Common myeloid progenitor, CD34-positive (primary cell): ENCODE results near the gene CADPS2.

Source experiments
- CTCF ChIA-PET: fragments of 350-600 bp; sonication (Branson Sonifier 250); formaldehyde crosslinking; loops from one replicate; lab custom pipeline; 2021; ENCODE audit warnings: antibody characterized with exemption; lab: Charles Lee
- POLR2A ChIA-PET: fragments of 350-600 bp; sonication (Branson Sonifier 250); formaldehyde crosslinking; loops from one replicate; lab custom pipeline; 2021; ENCODE audit warnings: antibody characterized with exemption; lab: Charles Lee
- DNase-seq, 3 donors: peaks; one replicate each; pipeline versions ENCODE4 v3.0.0 to v3.0.0-alpha.2; 2013
- H3K27ac ChIP-seq, 2 experiments: 1 replicate in 1 of 2; 2 replicates in 1 of 2; pipeline ENCODE4 v1.7.0; 2013; ENCODE audit warnings: inconsistent platforms in 2 of 2, low read length in 2 of 2, mild to moderate bottlenecking in 2 of 2, low read depth in 1 of 2, moderate library complexity in 1 of 2; ENCODE audit not compliant: severe bottlenecking in 2 of 2, insufficient read depth in 1 of 2, poor library complexity in 1 of 2
- H3K27me3 ChIP-seq, 5 experiments: replicated peaks in 2 of 5; 1 replicate in 3 of 5; 2 replicates in 2 of 5; pipeline versions ENCODE4 v1.6.1 to v1.7.0; 2013; ENCODE audit warnings: low read length in 4 of 5, mild to moderate bottlenecking in 2 of 5, moderate library complexity in 2 of 5, inconsistent platforms in 1 of 5; ENCODE audit not compliant: insufficient read depth in 5 of 5, control insufficient read depth in 4 of 5
- H3K36me3 ChIP-seq, 4 experiments: 1 replicate in 2 of 4; 2 replicates in 2 of 4; pipeline versions ENCODE4 v1.6.1 to v1.7.0; 2013; ENCODE audit warnings: low read length in 3 of 4, control low read depth in 1 of 4, mild to moderate bottlenecking in 1 of 4; ENCODE audit not compliant: control insufficient read depth in 4 of 4, insufficient read depth in 4 of 4
- H3K4me1 ChIP-seq, 4 experiments: 1 replicate in 3 of 4; 2 replicates in 1 of 4; pipeline versions ENCODE4 v1.6.1 to v1.7.1; 2013; ENCODE audit warnings: low read length in 3 of 4, mild to moderate bottlenecking in 3 of 4, control low read depth in 1 of 4, inconsistent platforms in 1 of 4, moderate library complexity in 1 of 4; ENCODE audit not compliant: control insufficient read depth in 4 of 4, insufficient read depth in 4 of 4; ENCODE audit errors: control extremely low read depth in 1 of 4
- H3K4me3 ChIP-seq, 7 experiments: 1 replicate in 4 of 7; 2 replicates in 3 of 7; pipeline versions ENCODE4 v1.5.1 to v1.7.0; 2013; ENCODE audit warnings: mild to moderate bottlenecking in 7 of 7, low read length in 6 of 7, moderate library complexity in 6 of 7, inconsistent platforms in 2 of 7, low read depth in 2 of 7, control low read depth in 1 of 7; ENCODE audit not compliant: insufficient read depth in 4 of 7, control insufficient read depth in 1 of 7; ENCODE audit errors: extremely low read depth in 1 of 7
- H3K9me3 ChIP-seq, 5 experiments: 1 replicate in 4 of 5; 2 replicates in 1 of 5; pipeline versions ENCODE4 v1.6.1 to v1.7.1; 2013; ENCODE audit warnings: low read length in 4 of 5, mild to moderate bottlenecking in 2 of 5, inconsistent platforms in 1 of 5, low read depth in 1 of 5, moderate library complexity in 1 of 5; ENCODE audit not compliant: control insufficient read depth in 4 of 5, insufficient read depth in 2 of 5; ENCODE audit errors: control extremely low read depth in 1 of 5
- WGBS: methylation state at CpG from one replicate; pipeline ENCODE4 v1.1.5; 2013; ENCODE audit not compliant: insufficient coverage; 5-methylcytosine and 5-hydroxymethylcytosine counted together

CADPS2 gene

DNA sequence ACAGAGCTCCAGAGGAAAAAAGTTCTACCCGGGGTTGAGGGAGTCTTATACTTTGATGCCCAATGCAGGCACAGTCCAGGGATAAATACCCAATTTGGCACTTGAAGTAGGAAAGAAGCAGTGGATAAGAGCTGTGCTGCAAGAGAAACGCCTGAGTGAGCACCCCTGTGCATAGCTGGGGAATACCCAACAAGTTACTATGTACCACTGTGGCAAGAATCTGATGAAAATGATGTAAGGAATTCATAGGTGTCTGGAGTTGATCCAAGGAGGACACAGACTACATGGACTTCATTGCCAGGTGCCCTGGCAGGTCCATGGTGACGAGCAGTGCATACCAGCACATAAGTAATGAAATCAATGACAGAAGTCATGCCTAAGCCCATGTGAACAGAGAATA is 398.0 kb downstream of the CADPS2 start:
- 94% methylated on average over 3 of the region's 3 CpGs for WGBS
- ChIA-PET POLR2A (no interaction called here), CTCF (no interaction called here)
- no peak overlapping the region for H3K4me3 ChIP-seq
- no peaks in the 10 kb centered on the region for H3K4me1 ChIP-seq
- no peak overlapping the region for H3K27ac ChIP-seq
- no peak for DNase-seq
- H3K9me3 ChIP-seq: no peaks in the 10 kb centered on the region
- no peaks in the 10 kb centered on the region for H3K27me3 ChIP-seq
- no peaks in the 10 kb centered on the region for H3K36me3 ChIP-seq

DNA sequence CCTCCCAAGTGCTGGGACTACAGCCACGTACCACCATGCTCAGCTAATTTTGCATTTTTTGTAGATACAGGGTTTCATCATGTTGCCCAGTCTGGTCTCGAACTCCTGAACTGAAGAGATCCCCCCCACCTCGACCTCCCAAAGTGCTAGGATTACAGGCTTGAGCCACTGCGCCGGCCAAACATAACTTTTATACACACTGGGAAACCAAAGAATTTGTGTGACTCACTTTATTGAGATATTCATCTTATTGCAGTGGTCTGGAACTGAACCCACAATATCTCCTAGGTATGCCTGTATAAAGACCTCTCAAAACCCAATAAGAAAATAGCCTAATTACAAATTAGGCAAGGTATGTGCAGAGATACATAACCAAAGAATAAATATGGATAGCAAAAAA is 399.1 kb downstream of the CADPS2 start:
- ChIA-PET CTCF (no interaction called here), POLR2A (no interaction called here)
- Histone ChIP-seq H3K27me3 (no peaks in the 10 kb centered on the region), H3K36me3 (no peaks in the 10 kb centered on the region), H3K27ac (no peak overlapping the region), H3K9me3 (no peaks in the 10 kb centered on the region), H3K4me1 (no peaks in the 10 kb centered on the region), H3K4me3 (no peak overlapping the region)
- DNase-seq: no peak
- WGBS: 100% methylated on average over 1 of the region's 5 CpGs

DNA sequence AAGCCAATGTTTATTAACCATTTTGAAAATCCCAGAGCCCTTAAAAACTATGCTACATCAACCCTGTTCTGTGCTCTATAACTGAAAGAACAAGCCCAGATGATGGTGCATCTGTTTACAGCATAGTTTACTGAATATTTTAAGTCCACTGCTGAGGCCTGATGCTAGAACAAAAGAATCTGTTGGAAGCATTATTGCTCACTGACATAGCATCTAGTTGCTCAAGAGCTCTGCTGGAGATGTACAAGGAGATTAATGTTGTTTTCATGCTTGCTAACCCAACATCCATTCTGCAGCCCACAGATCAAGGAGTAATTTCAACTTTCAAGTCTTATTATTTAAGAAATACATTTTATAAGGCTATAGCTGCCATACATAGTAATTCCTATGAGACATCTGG is 400.4 kb downstream of the CADPS2 start:
- H3K27me3 ChIP-seq: no peaks in the 10 kb centered on the region
- ChIA-PET POLR2A (no interaction called here), CTCF (no interaction called here)
- no peaks in the 10 kb centered on the region for H3K4me1 ChIP-seq
- H3K27ac ChIP-seq: no peak overlapping the region
- H3K4me3 ChIP-seq: no peak overlapping the region
- DNase-seq: no peak
- H3K36me3 ChIP-seq: no peaks in the 10 kb centered on the region
- no peaks in the 10 kb centered on the region for H3K9me3 ChIP-seq

DNA sequence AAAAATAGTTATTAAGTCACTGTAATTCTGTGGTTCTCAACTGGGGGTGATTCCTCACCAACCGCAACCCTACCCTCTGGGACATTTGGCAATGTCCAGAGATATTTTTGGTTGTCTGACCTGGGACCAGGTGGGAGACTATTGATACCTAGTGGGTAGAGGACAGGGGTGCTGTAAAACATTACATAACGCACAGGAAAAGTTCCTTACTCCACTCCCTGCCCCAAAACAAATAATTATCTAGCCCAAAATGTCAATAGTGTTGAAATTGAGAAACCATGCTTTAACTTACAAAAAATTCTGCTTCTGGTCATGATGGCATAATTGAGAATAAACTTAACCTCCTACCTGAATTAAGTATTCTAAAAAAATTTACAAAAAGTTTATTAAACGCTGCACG is 404.0 kb downstream of the CADPS2 start:
- WGBS: 94% methylated on average over 2 of the region's 4 CpGs
- no peaks in the 10 kb centered on the region for H3K36me3 ChIP-seq
- H3K27me3 ChIP-seq: no peaks in the 10 kb centered on the region
- no peaks in the 10 kb centered on the region for H3K4me1 ChIP-seq
- H3K27ac ChIP-seq: no peak overlapping the region
- H3K4me3 ChIP-seq: no peak overlapping the region
- no peaks in the 10 kb centered on the region for H3K9me3 ChIP-seq
- ChIA-PET CTCF (no interaction called here), POLR2A (no interaction called here)
- DNase-seq: no peak

DNA sequence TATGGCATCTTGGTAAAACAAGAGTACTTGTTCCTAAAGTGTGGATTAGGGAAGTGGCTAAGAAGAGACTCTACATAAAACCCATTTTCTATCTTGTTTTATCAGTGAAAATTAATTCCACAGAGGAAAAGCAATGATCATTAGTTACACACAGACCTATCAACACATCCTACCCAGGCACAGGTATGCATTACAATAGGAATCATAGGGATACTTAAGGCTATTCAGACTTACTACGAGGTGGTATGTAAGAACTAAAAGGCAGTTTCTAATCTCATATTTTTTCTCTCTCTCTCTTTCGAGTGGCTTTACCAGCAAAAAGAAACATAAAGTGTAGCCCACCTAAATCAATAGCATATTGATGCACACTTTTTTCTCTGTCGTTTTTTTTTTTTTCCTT is 415.4 kb downstream of the CADPS2 start:
- Histone ChIP-seq H3K4me1 (no peaks in the 10 kb centered on the region), H3K27ac (no peak overlapping the region), H3K9me3 (no peaks in the 10 kb centered on the region), H3K4me3 (no peak overlapping the region), H3K27me3 (peaks cover 0 to 4% (median 0%) of the 10 kb centered on the region in 5 experiments), H3K36me3 (no peaks in the 10 kb centered on the region)
- WGBS: no CpG with 5 or more reads among the region's 3 CpGs
- POLR2A ChIA-PET: no interaction called here
- CTCF ChIA-PET: no interaction called here
- no peak for DNase-seq

DNA sequence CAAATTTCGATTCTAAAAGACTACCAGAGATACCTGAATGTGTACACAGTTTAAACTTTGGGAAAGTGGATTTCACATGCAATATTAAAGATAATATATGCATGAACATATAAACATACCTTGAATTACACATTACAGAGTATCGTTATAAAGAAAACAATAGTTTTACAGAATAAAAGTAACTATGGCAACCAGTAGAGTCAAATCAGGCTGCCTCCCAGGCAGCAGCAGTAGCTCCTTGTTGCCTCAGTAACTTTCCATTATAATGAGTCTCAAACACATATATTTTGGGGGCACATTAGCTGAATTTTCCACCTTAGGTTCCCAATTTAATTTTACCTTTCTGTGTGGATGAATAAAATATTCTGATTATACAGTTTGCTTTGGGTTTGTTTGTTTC is 417.3 kb downstream of the CADPS2 start:
- no peak for DNase-seq
- WGBS: no CpG with 5 or more reads among the region's 2 CpGs
- Histone ChIP-seq H3K4me1 (no peaks in the 10 kb centered on the region), H3K27ac (no peak overlapping the region), H3K4me3 (no peak overlapping the region), H3K9me3 (no peaks in the 10 kb centered on the region), H3K36me3 (no peaks in the 10 kb centered on the region), H3K27me3 (peaks cover 0 to 4% (median 0%) of the 10 kb centered on the region in 5 experiments)
- POLR2A ChIA-PET: no interaction called here
- CTCF ChIA-PET: no interaction called here

DNA sequence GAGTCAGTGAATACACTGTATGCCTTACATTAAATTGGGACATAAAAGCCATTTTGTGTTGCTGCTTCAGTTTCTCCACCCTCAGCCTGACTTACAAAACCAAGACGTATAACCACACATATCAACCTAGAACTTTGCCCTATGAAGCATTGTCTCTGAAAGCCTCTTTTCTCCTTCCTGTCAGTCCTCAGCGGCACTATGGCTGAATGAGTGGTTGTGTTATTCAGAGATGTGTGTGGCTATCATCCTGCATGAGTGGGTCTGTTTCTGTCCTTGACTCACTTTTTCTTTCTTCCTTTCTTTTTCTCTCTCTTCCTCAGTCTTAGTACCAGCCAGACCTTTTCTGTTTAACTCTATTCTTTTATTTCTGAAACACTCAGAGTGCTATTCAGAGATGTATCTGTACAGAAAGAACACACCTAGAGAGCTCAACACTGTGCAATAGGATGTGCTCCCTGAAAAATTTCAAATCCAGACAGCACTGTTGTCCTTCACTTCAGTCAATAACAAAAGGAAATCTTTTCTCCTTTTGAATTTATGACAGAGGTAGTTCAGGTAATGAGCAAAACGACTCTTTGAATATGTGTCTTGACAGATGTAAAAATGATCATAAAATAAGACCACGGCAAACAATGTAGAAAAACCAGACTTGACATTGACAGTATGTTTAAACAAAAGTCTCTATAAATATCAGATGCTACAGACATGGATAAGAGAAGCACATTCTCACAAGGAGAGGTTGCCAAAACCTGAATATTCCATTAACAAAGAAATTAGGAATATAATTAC is 418.4 kb downstream of the CADPS2 start:
- Histone ChIP-seq H3K27me3 (peaks cover 0 to 4% (median 0%) of the 10 kb centered on the region in 5 experiments), H3K27ac (no peak overlapping the region), H3K4me3 (no peak overlapping the region), H3K4me1 (no peaks in the 10 kb centered on the region), H3K9me3 (no peaks in the 10 kb centered on the region), H3K36me3 (no peaks in the 10 kb centered on the region)
- 100% methylated on average over 1 of the region's 4 CpGs for WGBS
- POLR2A ChIA-PET: interaction anchor here (0.7 kb wide), 1 partner anchor 433 kb away, joined by 3 read pairs; no protein-coding TSS in a partner anchor
- CTCF ChIA-PET: no interaction called here
- DNase-seq: no peak
